NCI-H2171 (cell line): ENCODE data around the gene PLIN3.
"Not testable (repeated sequence)": the region's sequence is repeated elsewhere in the genome, so short reads cannot be mapped to it uniquely, and the experiment has no call there.

Experiments used
- DNase-seq: peaks from one replicate; lab custom pipeline; 2025; lab: John Stamatoyannopoulos, UW

PLIN3 gene

DNA sequence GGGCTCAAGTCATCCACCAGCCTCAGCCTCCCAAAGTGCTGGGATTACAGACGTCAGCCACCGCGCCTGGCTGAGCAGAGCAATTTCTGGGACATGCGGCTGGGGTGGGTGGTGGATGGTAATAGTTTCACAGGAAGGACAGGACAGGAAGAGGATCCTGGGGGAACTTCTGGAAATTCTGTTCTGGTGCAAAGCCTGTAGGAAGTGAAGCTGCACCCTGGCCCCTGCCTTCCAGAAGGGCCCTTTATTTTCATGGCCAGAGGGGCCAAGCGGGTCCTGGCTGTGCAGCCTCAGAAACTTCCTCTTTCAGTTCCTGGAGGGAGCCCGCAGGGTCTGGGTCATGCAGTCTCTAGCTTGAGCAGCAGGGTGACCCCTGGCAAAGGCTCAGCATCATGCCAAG lies 60.3 kb downstream of the PLIN3 start:
- DNase-seq, result no peak

GRCh38 chr19:4806384-4806783 lies 61.1 kb downstream of the PLIN3 start:
- DNase-seq, result no peak

GRCh38 chr19:4805140-4805539 lies 62.3 kb downstream of the PLIN3 start:
- not testable (repeated sequence) for DNase-seq

GRCh38 chr19:4803736-4804695 lies 63.5 kb downstream of the PLIN3 start:
- peak; percentile 57 for DNase-seq

DNA sequence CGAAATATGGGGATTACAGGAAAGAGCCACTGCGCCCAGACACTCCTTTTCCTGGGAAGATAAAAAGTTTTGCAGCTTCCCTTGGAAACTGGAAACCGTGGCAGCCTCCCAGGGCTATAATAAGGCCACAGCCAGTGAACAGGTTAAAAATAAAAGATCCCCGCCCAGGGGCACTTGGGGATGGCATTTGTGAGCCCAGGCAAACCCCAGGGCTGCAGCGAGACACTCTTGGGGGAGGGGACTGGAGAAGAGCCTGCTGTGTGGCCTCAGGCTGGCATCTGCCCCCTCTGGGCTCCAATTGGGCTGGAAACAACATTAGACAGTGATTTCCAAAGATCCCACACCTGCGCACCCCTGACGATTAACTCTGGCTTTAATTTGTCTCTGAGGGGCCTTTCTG lies 64.8 kb downstream of the PLIN3 start:
- no peak for DNase-seq

DNA sequence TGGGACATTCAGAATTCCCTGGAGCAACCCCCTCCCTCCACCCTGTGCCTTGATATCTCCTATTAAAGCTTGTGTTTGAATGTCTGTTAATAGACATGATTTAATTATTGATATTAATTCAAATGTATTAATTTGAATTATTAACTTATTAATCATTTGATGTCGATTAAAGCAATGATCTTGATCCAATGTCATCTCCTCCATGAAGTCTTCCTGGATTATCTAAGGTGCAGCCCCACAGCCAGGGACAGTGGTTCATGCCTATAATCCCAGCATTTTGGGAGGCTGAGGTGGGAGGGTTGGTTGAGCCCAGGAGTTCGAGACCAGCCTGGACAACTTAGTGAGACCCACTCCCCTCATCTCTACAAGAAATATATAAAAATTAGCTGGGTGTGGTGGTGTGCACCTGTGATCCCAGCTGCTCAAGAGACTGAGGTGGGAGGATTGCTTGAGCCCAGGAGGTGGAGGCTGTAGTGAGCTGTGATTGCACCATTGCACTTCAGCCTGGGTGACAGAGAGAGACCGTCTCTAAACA lies 66.3 kb downstream of the PLIN3 start:
- DNase-seq, result no peak

DNA sequence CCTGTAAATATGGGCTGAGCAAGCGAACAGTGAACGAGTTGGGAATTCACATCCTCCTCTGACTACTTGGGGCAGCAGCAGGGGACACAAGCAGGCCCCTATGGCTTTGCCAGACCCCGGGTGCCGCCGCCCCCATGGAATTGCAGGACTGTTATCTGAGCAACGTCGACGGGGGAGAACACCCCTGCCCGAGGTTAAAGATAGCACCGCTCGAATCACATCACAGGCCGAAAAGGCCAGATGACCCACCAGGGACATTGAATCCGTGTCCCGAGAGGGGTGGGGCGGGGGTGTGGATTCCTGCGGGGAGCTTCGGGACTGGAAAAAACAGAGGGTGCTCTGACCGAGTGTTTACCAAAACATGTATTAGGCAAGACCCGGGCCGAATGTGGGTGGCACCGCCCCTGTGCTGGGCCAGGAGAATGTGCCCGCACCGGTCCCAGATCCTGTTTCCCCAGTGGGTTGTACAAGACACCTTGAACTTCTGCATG lies 66.8 kb downstream of the PLIN3 start:
- DNase-seq, result no peak

DNA sequence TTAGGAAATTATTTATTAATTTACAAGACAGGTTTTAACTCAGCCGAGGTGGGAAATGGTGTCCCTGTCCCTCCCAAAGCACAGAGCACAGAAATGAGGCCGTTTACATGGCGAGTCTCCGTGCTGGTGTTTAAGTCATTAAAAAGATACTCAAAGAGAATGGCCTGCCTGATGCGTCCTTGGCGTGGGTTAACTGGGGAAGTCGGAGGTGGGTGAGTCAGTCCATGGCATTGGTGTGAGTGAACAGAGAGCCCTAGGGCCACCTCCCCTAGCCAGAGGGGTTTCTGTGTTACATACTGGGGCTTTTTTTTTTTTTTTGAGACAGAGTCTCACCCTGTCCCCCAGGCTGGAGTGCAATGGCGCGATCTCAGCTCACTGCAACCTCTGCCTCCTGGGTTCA lies 72.1 kb downstream of the PLIN3 start:
- no peak for DNase-seq

- no peak for DNase-seq
Observed at GRCh38 chr19:4794971-4795370, 72.5 kb downstream of the PLIN3 start.

- not testable (repeated sequence) for DNase-seq
Observed at GRCh38 chr19:4793278-4793677, 74.2 kb downstream of the PLIN3 start.

GRCh38 chr19:4792866-4793195 lies 74.6 kb downstream of the PLIN3 start:
- not testable (repeated sequence) for DNase-seq

GRCh38 chr19:4792019-4792865 lies 75.2 kb downstream of the PLIN3 start:
- DNase-seq, result peak; percentile 16

DNA sequence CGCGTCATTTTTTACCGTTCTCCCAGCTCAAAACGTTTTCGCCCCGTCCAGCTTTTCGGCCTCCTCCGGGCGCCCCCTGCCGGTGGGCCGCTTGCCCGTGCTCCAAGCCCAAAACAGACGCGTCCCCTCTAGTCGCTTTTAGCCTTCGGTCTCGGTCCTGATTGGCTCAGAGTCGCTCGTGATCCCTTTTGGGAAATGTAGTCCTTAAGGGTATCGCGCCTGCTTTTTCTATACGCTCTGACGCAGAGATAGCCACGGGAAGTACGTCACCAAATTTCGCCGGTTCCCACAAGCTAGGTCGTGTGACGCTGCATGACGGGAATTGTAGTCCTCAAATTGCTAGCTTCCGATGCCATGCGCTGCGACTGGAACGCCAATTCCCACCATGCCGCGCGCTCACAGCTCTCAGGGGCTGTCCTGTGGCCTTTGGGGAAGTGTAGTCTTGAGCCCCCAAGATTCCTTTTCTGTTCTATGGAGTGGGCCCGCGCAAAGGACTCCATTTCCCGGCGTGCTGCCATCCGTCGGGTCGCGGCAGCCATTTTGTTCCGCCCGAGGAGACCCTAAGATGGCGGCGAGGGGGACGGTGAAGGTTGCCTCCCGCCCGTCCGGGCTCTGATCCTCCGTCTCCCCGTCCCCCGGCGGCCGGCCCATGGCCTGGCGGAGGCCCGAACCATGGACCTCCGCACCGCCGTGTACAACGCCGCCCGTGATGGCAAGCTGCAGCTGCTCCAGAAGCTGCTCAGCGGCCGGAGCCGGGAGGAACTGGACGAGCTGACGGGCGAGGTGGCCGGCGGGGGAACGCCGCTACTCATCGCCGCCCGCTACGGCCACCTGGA lies 76.1 kb downstream of the PLIN3 start, which contains the start of gene FEM1A:
FEM1A (plus strand) TSS at position 552 of the 836 bp plus-strand sequence; CDS start at position 673, 121 bp downstream.
- peak; percentile 100 for DNase-seq
